H1 (cell line): ENCODE results near the gene NEDD4L. TPM values are rescaled to one million over a fixed set of nuclear protein-coding genes. Genes with fewer than 3 reads are reported as not detected.

Source experiments
- CTCF ChIA-PET: fragments of 300-600 bp; sonication (Branson Sonifier 250); formaldehyde crosslinking; loops from one replicate; lab custom pipeline; 2021; ENCODE audit not compliant: partially characterized antibody; lab: Charles Lee
- POLR2A ChIA-PET: fragments of 300-600 bp; sonication (Branson Sonifier 250); formaldehyde crosslinking; loops from one replicate; lab custom pipeline; 2021; ENCODE audit warnings: inconsistent platforms; ENCODE audit not compliant: partially characterized antibody; lab: Charles Lee
- DNase-seq, 2 experiments: peaks; one replicate each; pipeline versions ENCODE4 v3.0.0 to v3.0.0-alpha.2; 2010 to 2022; ENCODE audit warnings: low spot score in 2 of 2, low read depth in 1 of 2, mixed read lengths in 1 of 2
- FAIRE-seq: peaks from 2 replicates; lab custom pipeline; 2011; peaks lifted over from hg19 to GRCh38; lab: Jason Lieb, UNC
- H2AFZ ChIP-seq: 2 replicates; pipeline ENCODE4 v1.8.1; 2012; ENCODE audit warnings: low read length, inconsistent platforms
- H2AK5ac ChIP-seq: 2 replicates; pipeline ENCODE4 v1.6.1; 2013; ENCODE audit warnings: low read depth, low read length
- H2BK120ac ChIP-seq: replicated peaks from 2 replicates; pipeline ENCODE3; 2013; ENCODE audit warnings: low read depth, low read length, inconsistent platforms
- H2BK12ac ChIP-seq: 2 replicates; pipeline ENCODE4 v1.6.1; 2013; ENCODE audit warnings: low read depth, low read length
- H2BK15ac ChIP-seq: 2 replicates; pipeline ENCODE4 v1.6.1; 2013; ENCODE audit warnings: low read length
- H2BK20ac ChIP-seq: 2 replicates; pipeline ENCODE4 v1.6.1; 2013; ENCODE audit warnings: low read length
- H2BK5ac ChIP-seq: 2 replicates; pipeline ENCODE4 v1.6.1; 2013; ENCODE audit warnings: low read depth, low read length
- H3K14ac ChIP-seq: 2 replicates; pipeline ENCODE4 v1.6.1; 2013; ENCODE audit warnings: inconsistent platforms; ENCODE audit not compliant: insufficient read length
- H3K18ac ChIP-seq: 2 replicates; pipeline ENCODE4 v1.6.1; 2013; ENCODE audit warnings: low read length; ENCODE audit errors: extremely low read depth
- H3K23ac ChIP-seq: 2 replicates; pipeline ENCODE4 v1.6.1; 2013; ENCODE audit warnings: inconsistent platforms; ENCODE audit not compliant: insufficient read length
- H3K23me2 ChIP-seq: 2 replicates; pipeline ENCODE4 v1.6.1; 2013; ENCODE audit warnings: low read depth, low read length
- H3K27ac ChIP-seq: 2 replicates; pipeline ENCODE4 v1.6.1; 2011; ENCODE audit warnings: low read depth, low read length, inconsistent platforms
- H3K27me3 ChIP-seq, 4 experiments: replicated peaks in 1 of 4; 1 replicate in 1 of 4; 2 replicates in 3 of 4; pipeline versions ENCODE4 v1.6.1 to v1.8.1; 2011 to 2013; ENCODE audit warnings: low read length in 3 of 4, mild to moderate bottlenecking in 3 of 4, inconsistent platforms in 2 of 4, mixed read lengths in 2 of 4, moderate library complexity in 1 of 4; ENCODE audit not compliant: control insufficient read depth in 3 of 4, insufficient read depth in 3 of 4; ENCODE audit errors: extremely low read depth in 1 of 4
- H3K36me3 ChIP-seq, 4 experiments: 2 replicates each; pipeline versions ENCODE4 v1.6.1 to v1.8.1; 2011 to 2013; ENCODE audit warnings: mild to moderate bottlenecking in 4 of 4, low read length in 3 of 4, moderate library complexity in 2 of 4, control low read depth in 1 of 4, inconsistent platforms in 1 of 4; ENCODE audit not compliant: insufficient read depth in 4 of 4, control insufficient read depth in 2 of 4
- H3K4ac ChIP-seq: replicated peaks from 2 replicates; pipeline ENCODE3; 2013; ENCODE audit warnings: low read length, low read depth, mixed read lengths, inconsistent platforms; ENCODE audit not compliant: insufficient read length
- H3K4me1 ChIP-seq, 4 experiments: replicated peaks in 1 of 4; 1 replicate in 1 of 4; 2 replicates in 3 of 4; pipeline versions ENCODE4 v1.6.1 to v1.8.1; 2011 to 2013; ENCODE audit warnings: low read length in 3 of 4, inconsistent platforms in 2 of 4, mixed read lengths in 1 of 4; ENCODE audit not compliant: insufficient read depth in 4 of 4, control insufficient read depth in 3 of 4
- H3K4me2 ChIP-seq, 2 experiments: 2 replicates each; pipeline versions ENCODE4 v1.6.1 to v1.8.1; 2011 to 2013; ENCODE audit warnings: low read depth in 2 of 2, low read length in 2 of 2, control low read depth in 1 of 2, inconsistent platforms in 1 of 2, mild to moderate bottlenecking in 1 of 2; ENCODE audit not compliant: insufficient read depth in 1 of 2
- H3K4me3 ChIP-seq, 4 experiments: fragments of 200-600, 300-600 bp in 1 of 4; sonication (generic), shearing (Covaris generic), sonication (Bioruptor Twin) in 1 of 4; 2 replicates each; pipeline versions ENCODE4 v1.5.1 to v1.8.1; 2011 to 2016; ENCODE audit warnings: low read length in 4 of 4, low read depth in 3 of 4, control low read depth in 2 of 4, inconsistent platforms in 2 of 4, mild to moderate bottlenecking in 2 of 4, mixed read lengths in 1 of 4, moderate library complexity in 1 of 4; ENCODE audit not compliant: insufficient read depth in 2 of 4; ENCODE audit errors: extremely low read depth in 1 of 4
- H3K56ac ChIP-seq: replicated peaks from 2 replicates; pipeline ENCODE3; 2013; ENCODE audit warnings: low read depth, mild to moderate bottlenecking, mixed read lengths, low read length, inconsistent platforms; ENCODE audit not compliant: insufficient read length
- H3K79me1 ChIP-seq: 2 replicates; pipeline ENCODE4 v1.6.1; 2013; ENCODE audit warnings: low read depth, low read length, control low read depth
- H3K79me2 ChIP-seq, 2 experiments: 2 replicates each; pipeline versions ENCODE4 v1.6.1 to v1.8.1; 2012 to 2013; ENCODE audit warnings: low read length in 2 of 2, mild to moderate bottlenecking in 2 of 2, inconsistent platforms in 1 of 2; ENCODE audit not compliant: insufficient read depth in 2 of 2, control insufficient read depth in 1 of 2
- H3K9ac ChIP-seq, 4 experiments: replicated peaks in 1 of 4; 1 replicate in 1 of 4; 2 replicates in 3 of 4; pipeline versions ENCODE4 v1.6.1 to v1.8.1; 2011 to 2013; ENCODE audit warnings: low read depth in 3 of 4, low read length in 3 of 4, control low read depth in 2 of 4, mild to moderate bottlenecking in 2 of 4, moderate library complexity in 2 of 4, inconsistent platforms in 1 of 4; ENCODE audit errors: extremely low read depth in 1 of 4
- H3K9me3 ChIP-seq, 2 experiments: 2 replicates each; pipeline versions ENCODE4 v1.6.1 to v1.8.1; 2012 to 2013; ENCODE audit warnings: mild to moderate bottlenecking in 2 of 2, moderate library complexity in 2 of 2, control low read depth in 1 of 2, inconsistent platforms in 1 of 2, low read depth in 1 of 2, low read length in 1 of 2, mixed read lengths in 1 of 2; ENCODE audit not compliant: insufficient read depth in 2 of 2
- H4K20me1 ChIP-seq, 2 experiments: replicated peaks in 1 of 2; 2 replicates each; pipeline versions ENCODE3 to v1.8.1; 2011 to 2013; ENCODE audit warnings: inconsistent platforms in 2 of 2, low read length in 2 of 2, mild to moderate bottlenecking in 1 of 2; ENCODE audit not compliant: insufficient read depth in 2 of 2, control insufficient read depth in 1 of 2
- H4K5ac ChIP-seq: 2 replicates; pipeline ENCODE4 v1.6.1; 2013; ENCODE audit warnings: low read length, low read depth, mixed read lengths, inconsistent platforms; ENCODE audit not compliant: insufficient read length
- H4K8ac ChIP-seq: 2 replicates; pipeline ENCODE4 v1.8.0; 2013; ENCODE audit warnings: mild to moderate bottlenecking, moderate library complexity, low read length, inconsistent platforms; ENCODE audit not compliant: insufficient read depth; ENCODE audit errors: extremely low read depth
- H4K91ac ChIP-seq: replicated peaks from 2 replicates; pipeline ENCODE3; 2013; ENCODE audit warnings: low read length, mixed read lengths, inconsistent platforms; ENCODE audit not compliant: insufficient read length
- SIN3A ChIP-seq, 2 experiments: IDR thresholded peaks in 1 of 2; conservative IDR thresholded peaks in 1 of 2; 2 replicates each; pipeline ENCODE4 v1.6.1; 2011 to 2012; ENCODE audit warnings: low read length in 2 of 2, improper control_type of control experiment in 1 of 2, low read depth in 1 of 2, mild to moderate bottlenecking in 1 of 2
- SP4 ChIP-seq: IDR thresholded peaks from 2 replicates; pipeline ENCODE4 v1.6.1; 2012; ENCODE audit warnings: low read length, inconsistent platforms
- WGBS, 2 experiments: shearing (Covaris generic) in 1 of 2; methylation state at CpG; one replicate each; pipeline versions ENCODE4 v1.1.6 to v1.1.7; 2013 to 2015; ENCODE audit warnings: low lambda C conversion rate in 2 of 2, mixed read lengths in 2 of 2, inconsistent platforms in 1 of 2, low coverage in 1 of 2, missing lambda C conversion rate in 1 of 2; ENCODE audit not compliant: insufficient replicate concordance in 2 of 2, insufficient coverage in 1 of 2, insufficient read length in 1 of 2; ENCODE audit errors: extremely low coverage in 1 of 2, missing lambda C conversion rate in 1 of 2; 5-methylcytosine and 5-hydroxymethylcytosine counted together
- polyA plus RNA-seq, 7 experiments: library from polyadenylated mRNA; depleted of rRNA in 3 of 7; stranded (reverse) in 5 of 7; unstranded in 2 of 7; fragments of >200 nt in 5 of 7; fragments of 200-250 nt in 2 of 7; gene quantifications; 1 replicate in 5 of 7; 2 replicates in 1 of 7; 4 replicates in 1 of 7; pipeline versions ENCODE4 v1.2.1 to v1.2.3, GENCODE V29; 2011 to 2013; ENCODE audit warnings: missing spikeins in 2 of 7, mixed read lengths in 2 of 7
- total RNA-seq: library from RNA; stranded (reverse); fragmentation: NEBNext Ultra II Directional; extraction: Animal tissue kit (Norgen Biotek cat#: 25700); gene quantifications from 2 replicates; pipeline ENCODE4 v1.2.1, GENCODE V29; 2021

The NEDD4L gene
- total and polyA plus RNA-seq, 2 of the 8 experiments (the other 6 are each of a cell fraction or from before 2014, with no cell fraction given) = 37.3 to 69.8 TPM

DNA sequence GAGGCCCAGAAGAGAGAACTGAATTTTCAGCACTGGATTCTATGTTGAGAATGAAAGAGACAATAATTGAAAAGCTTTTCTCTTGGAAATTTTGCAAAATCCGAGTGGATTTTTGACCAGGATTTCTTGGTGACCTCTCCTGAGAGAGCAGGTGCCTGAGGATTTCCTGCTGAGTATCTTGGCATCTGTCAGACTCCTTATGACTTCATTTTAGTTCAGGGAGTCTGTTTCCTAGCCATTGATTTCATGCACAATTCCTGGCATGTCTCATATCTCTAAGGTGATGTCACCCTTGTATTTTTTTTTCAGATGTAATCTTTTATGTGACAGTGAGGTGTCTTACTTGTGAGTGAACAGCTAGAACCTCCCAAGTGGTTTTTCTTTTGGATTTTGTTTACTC lies 195.9 kb downstream of the NEDD4L start:
- no peak overlapping the region for H2AFZ ChIP-seq
- no peak for FAIRE-seq
- no peak for DNase-seq
- peaks cover 5 to 62% of the 10 kb centered on the region in 2 experiments; a peak in 3 of 4 replicates for H3K79me2 ChIP-seq
- WGBS, 2 experiments = 63% methylated on average over 1 of the region's 1 CpG; no CpG with 5 or more reads in 1 of the 2 experiments
- peaks cover 2% of the 10 kb centered on the region in 2 experiments for H4K20me1 ChIP-seq
- H2AK5ac ChIP-seq = no peak overlapping the region
- H2BK12ac ChIP-seq = no peak overlapping the region
- no peaks in the 10 kb centered on the region for H3K27me3 ChIP-seq
- no peaks in the 10 kb centered on the region for H3K36me3 ChIP-seq
- no peak overlapping the region for H3K56ac ChIP-seq
- TF ChIP-seq SP4 = no peak
- no peak for TF ChIP-seq SIN3A (conservative IDR thresholded peaks at IDR 0.05 in 1 of 2, IDR thresholded peaks at IDR 0.05 in 1 of 2; ENCODE audit: low read depth in 1 of 2, low read length in 2 of 2)
- ChIA-PET CTCF (interaction anchor here (1.4 to 1.8 kb wide), 3 partner anchors 9 to 82 kb away, joined by 3 read pairs; no protein-coding TSS in a partner anchor), POLR2A (no interaction called here)
- no peaks in the 10 kb centered on the region; the same call in 1 of the 2 replicates for H3K79me1 ChIP-seq
- no peak overlapping the region for H3K4me3 ChIP-seq
- H2BK5ac ChIP-seq = no peak overlapping the region
- no peak overlapping the region for H2BK120ac ChIP-seq
- H3K23ac ChIP-seq = no peak overlapping the region
- no peaks in the 10 kb centered on the region for H3K9me3 ChIP-seq
- no peak overlapping the region for H4K91ac ChIP-seq
- H2BK20ac ChIP-seq = no peak overlapping the region
- H3K18ac ChIP-seq = no peak overlapping the region
- no peak overlapping the region for H3K27ac ChIP-seq
- no peak overlapping the region for H4K8ac ChIP-seq
- H3K23me2 ChIP-seq = no peaks in the 10 kb centered on the region
- H3K9ac ChIP-seq = no peak overlapping the region
- no peak overlapping the region for H3K14ac ChIP-seq
- H3K4ac ChIP-seq = no peak overlapping the region
- no peak overlapping the region for H3K4me2 ChIP-seq
- H2BK15ac ChIP-seq = no peak overlapping the region
- peaks cover 0 to 6% (median 2%) of the 10 kb centered on the region in 4 experiments; a peak in 6 of 7 replicates for H3K4me1 ChIP-seq
- no peak overlapping the region for H4K5ac ChIP-seq
